Measurements from ENCODE around the gene INPP5B. TPM values are rescaled to one million over a fixed set of nuclear protein-coding genes. Genes with fewer than 3 reads are reported as not detected.

INPP5B gene
- total and polyA plus RNA-seq, 9 of the 15 experiments (the other 6 are each of a cell fraction or from before 2014, with no cell fraction given) = 14.1 to 28.7 (median 20.9) TPM

GRCh38 chr1:37859507-37860345 lies 87.1 kb downstream of the INPP5B start, which contains the start of gene MTF1 (continued):
- TF ChIP-seq TOE1 (IDR thresholded peaks at IDR 0.05; ENCODE audit: borderline replicate concordance) (no peak; the same call in none of the 2 replicates), TOE1 (CRISPR knock-in tag; IDR thresholded peaks at IDR 0.05; ENCODE audit: borderline replicate concordance, low read depth) (no peak), HDAC8 (tag; IDR thresholded peaks at IDR 0.05) (no peak), HMGN3 (IDR thresholded peaks at IDR 0.05; ENCODE audit: borderline replicate concordance, extremely low read depth, insufficient read length, low read depth, low read length) (peak; percentile 77), CBFA2T2 (conservative IDR thresholded peaks at IDR 0.05) (no peak), MTF1 (CRISPR knock-in tag; IDR thresholded peaks at IDR 0.05; ENCODE audit: borderline replicate concordance) (no peak), MCM2 (IDR thresholded peaks at IDR 0.05; ENCODE audit: low read depth) (no peak), KLF13 (tag; IDR thresholded peaks at IDR 0.05; ENCODE audit: borderline replicate concordance, low read depth) (no peak), ZNF717 (CRISPR knock-in tag; IDR thresholded peaks at IDR 0.05) (peak; percentile 90), PYGO2 (tag; IDR thresholded peaks at IDR 0.05) (no peak), ZNF407 (IDR thresholded peaks at IDR 0.05; ENCODE audit: low read depth) (no peak), SNIP1 (IDR thresholded peaks at IDR 0.05; ENCODE audit: low read depth) (no peak), ZFP30 (CRISPR knock-in tag; IDR thresholded peaks at IDR 0.05; ENCODE audit: borderline replicate concordance) (no peak), ZNF57 (CRISPR knock-in tag; IDR thresholded peaks at IDR 0.05) (no peak), PRPF4 (IDR thresholded peaks at IDR 0.05; ENCODE audit: insufficient read depth, low read depth, low read length, poor library complexity, severe bottlenecking) (peak; percentile 84), ESRRA (IDR thresholded peaks at IDR 0.05; ENCODE audit: borderline replicate concordance, low read depth) (peak; percentile 21)
- TF ChIP-seq, protein P1, sequence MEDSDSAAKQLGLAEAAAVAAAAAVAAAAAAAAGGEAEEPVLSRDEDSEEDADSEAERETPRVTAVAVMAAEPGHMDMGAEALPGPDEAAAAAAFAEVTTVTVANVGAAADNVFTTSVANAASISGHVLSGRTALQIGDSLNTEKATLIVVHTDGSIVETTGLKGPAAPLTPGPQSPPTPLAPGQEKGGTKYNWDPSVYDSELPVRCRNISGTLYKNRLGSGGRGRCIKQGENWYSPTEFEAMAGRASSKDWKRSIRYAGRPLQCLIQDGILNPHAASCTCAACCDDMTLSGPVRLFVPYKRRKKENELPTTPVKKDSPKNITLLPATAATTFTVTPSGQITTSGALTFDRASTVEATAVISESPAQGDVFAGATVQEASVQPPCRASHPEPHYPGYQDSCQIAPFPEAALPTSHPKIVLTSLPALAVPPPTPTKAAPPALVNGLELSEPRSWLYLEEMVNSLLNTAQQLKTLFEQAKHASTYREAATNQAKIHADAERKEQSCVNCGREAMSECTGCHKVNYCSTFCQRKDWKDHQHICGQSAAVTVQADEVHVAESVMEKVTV (CRISPR knock-in tag; IDR thresholded peaks at IDR 0.05) = peak; percentile 47; the same call in 1 of the 2 replicates

Measured in K562 (cell line).